DMS53 (cell line): ENCODE measurements around the gene PEX5.
"Not testable (repeated sequence)": the region's sequence is repeated elsewhere in the genome, so short reads cannot be mapped to it uniquely, and the experiment has no call there.

ENCODE experiments used
- DNase-seq: peaks from one replicate; lab custom pipeline; 2025; lab: John Stamatoyannopoulos, UW

Gene PEX5

GRCh38 chr12:7160183-7160582 is 29.3 kb upstream of the PEX5 start:
- DNase-seq = peak; percentile 30

GRCh38 chr12:7161327-7161726 is 28.2 kb upstream of the PEX5 start:
- no peak for DNase-seq

- no peak for DNase-seq
Observed at GRCh38 chr12:7161811-7162210, 27.7 kb upstream of the PEX5 start.

DNA sequence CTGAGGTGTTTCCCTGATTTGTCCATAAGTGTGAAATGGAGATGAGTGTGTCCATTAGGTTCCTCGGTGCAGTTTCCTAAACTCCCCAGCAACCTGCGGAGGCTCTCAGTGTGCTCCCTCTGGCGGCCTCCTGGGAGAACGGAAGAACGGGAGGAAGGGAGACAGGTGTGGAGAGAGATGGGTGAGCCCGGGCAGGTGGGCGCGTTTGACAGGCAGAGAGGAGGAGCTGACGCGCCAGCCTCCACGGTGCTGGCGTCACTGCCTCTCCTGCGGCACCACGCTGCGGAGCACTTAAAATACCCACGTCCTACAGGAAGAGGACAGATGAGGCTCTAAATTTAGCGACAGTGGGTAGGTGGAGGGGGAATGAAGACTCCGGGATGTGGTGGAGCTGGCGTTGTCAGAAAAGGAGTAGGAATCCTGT is 26.8 kb upstream of the PEX5 start:
- peak; percentile 98 for DNase-seq

DNA sequence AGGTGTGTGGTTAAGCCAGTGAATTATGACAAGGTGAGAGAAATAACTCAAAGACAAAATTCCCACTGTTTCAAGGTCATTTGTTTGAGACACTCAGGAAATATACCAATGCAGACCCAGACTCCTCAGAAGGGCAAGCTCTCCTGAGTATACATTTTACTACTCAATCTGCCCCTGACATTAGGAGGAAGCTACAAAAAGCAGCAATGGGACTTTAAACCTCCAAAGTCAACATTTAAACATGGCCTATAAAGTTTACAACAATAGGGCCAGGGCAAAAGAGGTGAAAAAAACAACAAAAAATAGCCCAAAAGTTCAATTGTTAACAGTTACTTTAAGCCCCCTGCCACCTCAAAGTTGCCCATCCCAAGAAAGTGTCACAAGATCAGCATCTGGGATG is 19.5 kb upstream of the PEX5 start:
- no peak for DNase-seq

- DNase-seq = peak; percentile 38
Observed at GRCh38 chr12:7171854-7172253, 17.6 kb upstream of the PEX5 start.

DNA sequence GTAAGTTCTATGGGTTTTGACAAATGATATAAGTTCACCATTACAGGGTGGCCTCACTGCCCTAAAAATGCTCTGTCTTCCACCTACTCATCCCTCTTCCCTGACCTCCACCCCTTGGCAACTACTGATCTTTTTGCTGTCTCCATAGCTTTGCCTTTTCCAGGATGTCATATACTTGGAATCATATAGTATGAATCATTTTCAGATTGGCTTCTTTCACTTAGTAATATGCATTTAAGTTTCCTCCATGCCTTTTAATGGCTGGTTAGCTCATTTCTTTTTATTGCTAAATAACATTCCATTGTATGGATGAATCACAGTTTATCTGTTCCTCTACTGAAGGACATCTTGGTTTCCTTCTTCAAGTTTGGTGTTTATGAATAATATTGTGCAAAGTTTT is 14.0 kb upstream of the PEX5 start:
- DNase-seq = no peak

- DNase-seq = no peak
Observed at GRCh38 chr12:7176595-7176994, 12.9 kb upstream of the PEX5 start.

DNA sequence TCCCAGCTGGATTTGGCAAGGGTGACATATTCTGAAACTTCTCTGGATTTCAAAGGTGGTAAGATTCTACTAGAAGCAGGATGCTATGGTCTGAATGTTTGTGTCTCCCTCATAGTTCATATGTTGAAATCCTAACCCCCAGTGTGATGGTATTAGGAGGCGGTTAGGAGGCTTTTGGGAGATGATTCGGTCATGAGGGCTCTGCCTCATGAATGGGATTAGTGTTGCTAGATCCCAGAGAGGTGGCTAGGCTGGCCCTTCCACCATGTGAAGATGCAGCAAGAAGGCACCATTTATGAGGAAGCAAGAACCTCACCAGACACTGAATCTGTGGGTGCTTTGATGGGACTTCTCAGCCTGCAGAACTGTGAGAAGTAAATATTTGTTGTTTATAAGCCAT is 11.0 kb upstream of the PEX5 start:
- no peak for DNase-seq

DNA sequence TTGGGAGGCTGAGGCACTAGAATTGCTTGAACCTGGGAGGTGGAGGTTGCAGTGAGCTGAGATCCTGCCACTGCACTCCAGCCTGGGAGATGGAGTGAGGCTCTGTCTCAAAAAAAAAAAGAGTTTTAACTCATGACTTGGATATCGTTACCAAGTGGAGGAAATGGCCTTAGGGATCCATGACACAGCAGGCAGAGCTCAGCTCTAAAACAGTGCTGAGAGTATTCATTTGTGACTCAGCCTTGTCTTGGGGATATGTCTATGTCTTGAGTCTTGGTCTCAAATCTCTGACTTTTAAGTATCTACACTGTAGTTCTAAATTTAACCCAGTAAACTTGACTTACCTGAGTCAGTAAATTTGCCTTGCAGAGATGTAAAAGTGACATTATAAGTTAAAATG is 8.8 kb upstream of the PEX5 start:
- no peak for DNase-seq

GRCh38 chr12:7186058-7186457 is 3.4 kb upstream of the PEX5 start:
- not testable (repeated sequence) for DNase-seq

DNA sequence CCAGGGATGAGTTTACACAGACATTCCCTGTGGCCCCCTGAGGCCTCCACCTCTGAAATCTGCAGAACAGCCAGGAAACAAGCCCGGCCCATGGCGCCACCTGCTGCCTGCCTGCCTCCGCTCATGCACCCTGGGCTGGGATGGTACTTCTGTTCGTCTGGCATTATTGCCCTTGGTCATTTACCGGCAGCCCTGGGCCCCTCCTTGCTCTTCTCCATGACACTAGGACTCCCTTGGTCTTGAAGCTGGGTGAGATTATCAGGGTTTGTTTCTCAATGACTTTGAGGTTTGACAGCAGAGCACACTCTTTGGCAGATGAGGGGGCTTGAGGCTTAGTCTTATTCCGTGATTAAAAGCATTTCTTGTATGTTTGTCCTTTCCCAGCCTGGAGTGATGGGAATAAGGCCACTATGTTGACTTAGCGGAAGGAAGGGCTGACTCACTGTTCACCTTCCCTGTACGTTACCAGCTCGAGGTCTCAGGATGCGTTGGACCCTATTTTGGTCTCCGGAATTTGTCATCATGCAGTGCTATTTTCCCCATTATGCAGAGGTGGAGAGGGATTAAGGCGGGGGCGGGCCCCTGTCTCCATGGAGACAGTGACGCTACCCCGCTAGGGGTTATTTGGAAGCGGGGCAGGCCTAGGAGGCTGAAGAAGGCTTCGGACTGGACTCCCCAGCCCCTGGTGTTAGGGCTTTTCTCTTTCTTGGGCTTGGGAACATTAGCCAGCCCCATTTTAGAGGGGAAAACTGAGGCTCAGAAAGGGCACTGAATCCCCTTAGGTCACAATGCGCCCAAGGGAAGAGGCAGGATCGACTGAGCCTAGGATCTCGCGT is 706 bp upstream of the PEX5 start:
- peak; percentile 97 for DNase-seq

GRCh38 chr12:7190268-7191055 is 976 bp downstream of the PEX5 start:
- peak; percentile 72 for DNase-seq

DNA sequence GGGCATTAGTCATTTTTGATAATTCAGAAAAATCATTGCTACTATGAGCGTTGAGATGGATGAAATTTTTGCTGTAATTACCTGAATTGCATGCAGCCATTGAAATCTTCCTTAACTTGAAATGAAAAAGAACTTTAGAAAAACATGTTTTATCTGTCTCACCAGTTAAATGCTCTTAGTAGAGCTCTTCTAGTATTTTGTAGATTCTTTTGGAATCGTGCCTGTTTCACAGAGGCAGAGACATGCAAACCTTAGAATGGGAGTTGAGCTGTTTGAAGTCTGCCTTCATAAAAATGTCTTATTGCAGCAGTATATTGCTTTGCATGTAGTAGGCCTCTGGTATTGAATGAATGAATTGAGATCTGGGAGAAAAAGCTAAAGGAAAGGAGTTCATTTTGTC is 4.2 kb downstream of the PEX5 start:
- no peak for DNase-seq

DNA sequence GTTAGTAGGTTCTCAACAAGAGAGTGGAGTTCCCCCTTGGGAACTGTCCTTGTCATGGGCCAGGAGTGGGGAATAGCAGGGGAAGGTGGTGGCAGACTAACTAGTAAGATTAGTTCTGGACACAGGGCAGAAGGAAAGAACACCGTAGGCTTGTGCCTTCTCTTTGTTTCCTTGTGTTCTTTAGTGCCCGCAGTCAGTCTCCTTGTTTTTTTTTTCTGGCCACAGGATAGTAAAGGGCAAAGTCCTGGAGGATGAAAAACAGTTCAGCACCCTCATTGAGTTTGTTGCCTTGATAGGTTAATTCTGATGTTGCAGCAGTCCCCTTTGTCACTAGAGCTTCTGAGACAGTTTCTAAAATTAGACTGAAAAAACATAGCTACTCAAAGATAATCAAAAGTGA is 8.4 kb downstream of the PEX5 start:
- no peak for DNase-seq

- DNase-seq = no peak
Observed at GRCh38 chr12:7203109-7203508, 13.6 kb downstream of the PEX5 start.

- DNase-seq = no peak
Observed at GRCh38 chr12:7205091-7205490, 15.6 kb downstream of the PEX5 start.

DNA sequence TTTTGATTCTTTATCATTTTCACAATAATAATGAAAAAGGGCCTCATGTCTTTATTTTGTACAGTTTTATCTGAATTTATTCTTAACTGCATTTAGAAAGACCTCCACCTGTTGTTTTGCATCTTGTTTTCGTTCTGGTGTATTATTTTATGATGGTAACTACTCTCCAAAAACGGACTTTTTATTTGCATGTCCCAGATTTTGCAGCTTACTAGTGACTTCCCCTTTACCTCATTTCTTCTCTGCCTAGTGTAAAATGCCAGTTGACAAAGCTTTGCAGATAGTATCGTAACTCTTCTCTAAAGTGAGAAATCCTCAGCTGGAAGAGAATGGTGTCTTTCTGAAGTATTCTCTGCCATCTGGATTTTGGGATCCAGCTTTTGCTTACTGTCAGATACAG is 17.2 kb downstream of the PEX5 start:
- no peak for DNase-seq

DNA sequence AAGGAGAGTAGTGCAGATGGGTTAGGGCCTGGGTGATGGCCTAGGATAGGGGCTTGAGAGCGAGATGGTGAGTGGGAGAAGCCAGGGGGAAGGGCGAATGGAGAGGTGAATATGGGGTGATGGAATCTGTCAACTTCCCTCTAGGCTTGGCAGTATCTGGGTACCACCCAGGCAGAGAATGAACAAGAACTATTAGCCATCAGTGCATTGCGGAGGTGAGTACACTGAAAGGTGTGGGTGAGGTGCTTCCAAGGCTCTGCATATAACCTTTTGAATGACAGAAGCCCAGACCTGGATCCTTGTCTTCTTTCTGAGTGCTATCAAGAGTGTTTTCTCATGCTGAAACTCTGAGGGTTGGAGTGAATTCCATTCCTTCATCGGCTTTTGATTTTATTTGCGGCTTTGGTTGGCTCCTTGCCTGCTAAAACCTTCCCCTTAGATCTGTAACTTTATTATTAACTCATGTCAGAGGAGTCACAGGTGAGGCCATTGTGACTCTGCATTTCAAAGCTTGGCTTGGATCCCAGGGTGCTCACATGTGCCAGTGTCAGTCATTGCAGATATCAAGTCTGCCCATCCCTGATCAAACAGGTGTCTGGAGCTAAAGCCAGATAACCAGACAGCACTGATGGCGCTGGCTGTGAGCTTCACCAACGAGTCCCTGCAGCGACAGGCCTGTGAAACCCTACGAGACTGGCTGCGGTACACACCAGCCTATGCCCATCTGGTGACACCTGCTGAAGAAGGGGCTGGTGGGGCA is 18.6 kb downstream of the PEX5 start:
- no peak for DNase-seq

DNA sequence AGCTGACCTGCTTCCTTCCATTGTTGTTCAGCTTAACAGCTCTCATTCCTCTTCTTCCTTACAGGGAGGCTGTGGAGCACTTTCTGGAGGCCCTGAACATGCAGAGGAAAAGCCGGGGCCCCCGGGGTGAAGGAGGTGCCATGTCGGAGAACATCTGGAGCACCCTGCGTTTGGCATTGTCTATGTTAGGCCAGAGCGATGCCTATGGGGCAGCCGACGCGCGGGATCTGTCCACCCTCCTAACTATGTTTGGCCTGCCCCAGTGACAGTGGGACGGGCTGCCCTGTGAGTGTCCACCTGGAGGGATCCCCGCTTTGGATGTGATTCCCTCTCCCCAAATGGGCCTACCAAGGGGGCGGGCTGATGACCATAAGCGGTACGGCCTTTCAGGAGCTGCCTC is 20.5 kb downstream of the PEX5 start:
- no peak for DNase-seq

- DNase-seq = no peak
Observed at GRCh38 chr12:7210642-7211151, 21.2 kb downstream of the PEX5 start.

- DNase-seq = no peak
Observed at GRCh38 chr12:7212678-7213077, 23.2 kb downstream of the PEX5 start.
